ENCODE results near the gene LSMEM2. TPM values are rescaled to one million over a fixed set of nuclear protein-coding genes. Genes with fewer than 3 reads are reported as not detected.

The LSMEM2 gene
- total RNA-seq, 3 donors from 2014 or later (not counting 1 experiment from before 2014, with no cell fraction given) = not detected

GRCh38 chr3:50272911-50273688, 5.8 kb upstream of the LSMEM2 start:
- H3K4me1 Mint-ChIP-seq = peaks cover 11 to 32% of the 10 kb centered on the region in 2 donors
- Histone ChIP-seq H3K4me1 (ENCODE audit: control insufficient read depth, insufficient read depth, low read length) (peaks cover 33% of the 10 kb centered on the region), H3K9me3 (ENCODE audit: control insufficient read depth, insufficient read depth, low read length) (no peaks in the 10 kb centered on the region), H3K4me3 (ENCODE audit: low read length) (no peak overlapping the region), H3K27me3 (ENCODE audit: control insufficient read depth, insufficient read depth, low read length) (peaks cover 38% of the 10 kb centered on the region), H3K36me3 (ENCODE audit: control insufficient read depth, insufficient read depth, low read length) (no peaks in the 10 kb centered on the region), H3K27ac (ENCODE audit: low read length) (no peak overlapping the region)
- intact Hi-C loops (cut with micrococcal nuclease) = loop anchor here (1.0 to 5.0 kb wide), 4 partner anchors 27 to 154 kb away; no protein-coding TSS in a partner anchor
- H3K4me3 Mint-ChIP-seq = peak overlapping the region; percentile 70
- no peaks in the 10 kb centered on the region for H3K36me3 Mint-ChIP-seq
- TF ChIP-seq CTCF (IDR thresholded peaks at IDR 0.05) = peak; percentile 96
- 5% methylated on average over 61 of the region's 61 CpGs for WGBS (ENCODE audit: insufficient coverage)
- peaks cover 13 to 35% of the 10 kb centered on the region in 2 donors for H3K27me3 Mint-ChIP-seq (ENCODE audit: low read depth in 2 of 2)
- ATAC-seq (peak; percentile 90 to 94 (median 93)), DNase-seq (peak; percentile 89 to 91)
- H3K9me3 Mint-ChIP-seq = no peaks in the 10 kb centered on the region
- peak overlapping the region; percentile 67 to 82 for H3K27ac Mint-ChIP-seq

- Histone ChIP-seq H3K4me3 (ENCODE audit: low read length) (no peak overlapping the region), H3K4me1 (ENCODE audit: control insufficient read depth, insufficient read depth, low read length) (peaks cover 33% of the 10 kb centered on the region), H3K27me3 (ENCODE audit: control insufficient read depth, insufficient read depth, low read length) (peaks cover 38% of the 10 kb centered on the region), H3K9me3 (ENCODE audit: control insufficient read depth, insufficient read depth, low read length) (no peaks in the 10 kb centered on the region), H3K36me3 (ENCODE audit: control insufficient read depth, insufficient read depth, low read length) (no peaks in the 10 kb centered on the region), H3K27ac (ENCODE audit: low read length) (no peak overlapping the region)
- WGBS (ENCODE audit: insufficient coverage) = 26% methylated on average over 30 of the region's 31 CpGs
- intact Hi-C loops (cut with micrococcal nuclease) = loop anchor here (1.0 to 5.0 kb wide), 5 partner anchors 27 to 154 kb away; no protein-coding TSS in a partner anchor
- DNase-seq (no peak), ATAC-seq (no peak)
- no peak overlapping the region for H3K4me3 Mint-ChIP-seq
- no peak overlapping the region for H3K27ac Mint-ChIP-seq
- peaks cover 11 to 32% of the 10 kb centered on the region in 2 donors for H3K4me1 Mint-ChIP-seq
- H3K9me3 Mint-ChIP-seq = no peaks in the 10 kb centered on the region
- no peak for TF ChIP-seq CTCF (IDR thresholded peaks at IDR 0.05)
- H3K36me3 Mint-ChIP-seq = no peaks in the 10 kb centered on the region
- H3K27me3 Mint-ChIP-seq (ENCODE audit: low read depth in 2 of 2) = peaks cover 13 to 33% of the 10 kb centered on the region in 2 donors
These were observed 5.2 kb upstream of the LSMEM2 start for GRCh38 chr3:50273689-50274065.

GRCh38 chr3:50274371-50275104, 4.3 kb upstream of the LSMEM2 start:
- Histone ChIP-seq H3K4me3 (ENCODE audit: low read length) (no peak overlapping the region), H3K9me3 (ENCODE audit: control insufficient read depth, insufficient read depth, low read length) (no peaks in the 10 kb centered on the region), H3K36me3 (ENCODE audit: control insufficient read depth, insufficient read depth, low read length) (no peaks in the 10 kb centered on the region), H3K27me3 (ENCODE audit: control insufficient read depth, insufficient read depth, low read length) (peaks cover 38% of the 10 kb centered on the region), H3K4me1 (ENCODE audit: control insufficient read depth, insufficient read depth, low read length) (peaks cover 33% of the 10 kb centered on the region), H3K27ac (ENCODE audit: low read length) (no peak overlapping the region)
- Mint-ChIP-seq H3K27me3 (ENCODE audit: low read depth in 2 of 2) (peaks cover 13 to 32% of the 10 kb centered on the region in 2 donors), H3K4me1 (peaks cover 11 to 32% of the 10 kb centered on the region in 2 donors), H3K36me3 (no peaks in the 10 kb centered on the region), H3K4me3 (peak overlapping the region; percentile 38), H3K27ac (peak overlapping the region; percentile 54 to 58), H3K9me3 (no peaks in the 10 kb centered on the region)
- peak; percentile 68 to 87 for DNase-seq
- peak; percentile 85 for TF ChIP-seq CTCF (IDR thresholded peaks at IDR 0.05)
- ATAC-seq = peak; percentile 58 to 63 (median 60)
- intact Hi-C loops (cut with micrococcal nuclease) = loop anchor here (1.0 to 5.0 kb wide), 3 partner anchors 47 to 153 kb away; no protein-coding TSS in a partner anchor
- 14% methylated on average over 24 of the region's 26 CpGs for WGBS (ENCODE audit: insufficient coverage)

Data from natural killer cell (primary cell).